ENCODE measurements around the gene SNCAIP.

The SNCAIP gene

GRCh38 chr5:122311961-122312590, at the start of gene SNCAIP:
TSS of gene SNCAIP (plus strand) at chr5:122312237. CDS start at chr5:122391135, 78,898 bp downstream.
- DNase-seq (ENCODE audit: low read depth in 3 of 3, low spot score in 1 of 3): no peak

GRCh38 chr5:122263352-122264030, 48.5 kb upstream of the SNCAIP start:
- DNase-seq (ENCODE audit: low read depth in 3 of 3, low spot score in 1 of 3): no peak

GRCh38 chr5:122264610-122265009, 47.4 kb upstream of the SNCAIP start:
- no peak for DNase-seq (ENCODE audit: low read depth in 3 of 3, low spot score in 1 of 3)

- no peak for DNase-seq (ENCODE audit: low read depth in 3 of 3, low spot score in 1 of 3)
Observed at GRCh38 chr5:122267185-122267584, 44.9 kb upstream of the SNCAIP start.

- no peak for DNase-seq (ENCODE audit: low read depth in 3 of 3, low spot score in 1 of 3)
Observed at GRCh38 chr5:122273696-122274095, 38.3 kb upstream of the SNCAIP start.

GRCh38 chr5:122283592-122283991, 28.4 kb upstream of the SNCAIP start:
- no peak for DNase-seq (ENCODE audit: low read depth in 3 of 3, low spot score in 1 of 3)

GRCh38 chr5:122286541-122286940, 25.5 kb upstream of the SNCAIP start:
- DNase-seq (ENCODE audit: low read depth in 3 of 3, low spot score in 1 of 3): no peak

GRCh38 chr5:122287101-122287500, 24.9 kb upstream of the SNCAIP start:
- DNase-seq (ENCODE audit: low read depth in 3 of 3, low spot score in 1 of 3): no peak

- no peak for DNase-seq (ENCODE audit: low read depth in 3 of 3, low spot score in 1 of 3)
Observed at GRCh38 chr5:122291000-122291901, 20.8 kb upstream of the SNCAIP start.

- no peak for DNase-seq (ENCODE audit: low read depth in 3 of 3, low spot score in 1 of 3)
Observed at GRCh38 chr5:122292332-122292731, 19.7 kb upstream of the SNCAIP start.

GRCh38 chr5:122295138-122295537, 16.9 kb upstream of the SNCAIP start:
- DNase-seq (ENCODE audit: low read depth in 3 of 3, low spot score in 1 of 3): no peak

GRCh38 chr5:122296871-122297270, 15.2 kb upstream of the SNCAIP start:
- DNase-seq (ENCODE audit: low read depth in 3 of 3, low spot score in 1 of 3): no peak

- no peak for DNase-seq (ENCODE audit: low read depth in 3 of 3, low spot score in 1 of 3)
Observed at GRCh38 chr5:122297587-122298298, 14.3 kb upstream of the SNCAIP start.

GRCh38 chr5:122300374-122300773, 11.7 kb upstream of the SNCAIP start:
- DNase-seq (ENCODE audit: low read depth in 3 of 3, low spot score in 1 of 3): no peak

- no peak for DNase-seq (ENCODE audit: low read depth in 3 of 3, low spot score in 1 of 3)
Observed at GRCh38 chr5:122301016-122301415, 11.0 kb upstream of the SNCAIP start.

GRCh38 chr5:122304471-122305215, 7.4 kb upstream of the SNCAIP start:
- no peak for DNase-seq (ENCODE audit: low read depth in 3 of 3, low spot score in 1 of 3)

- DNase-seq (ENCODE audit: low read depth in 3 of 3, low spot score in 1 of 3): no peak
Observed at GRCh38 chr5:122306461-122306860, 5.6 kb upstream of the SNCAIP start.

GRCh38 chr5:122310889-122311288, 1.1 kb upstream of the SNCAIP start:
- no peak for DNase-seq (ENCODE audit: low read depth in 3 of 3, low spot score in 1 of 3)

GRCh38 chr5:122311497-122311960, 508 bp upstream of the SNCAIP start:
- no peak for DNase-seq (ENCODE audit: low read depth in 3 of 3, low spot score in 1 of 3)

- no peak for DNase-seq (ENCODE audit: low read depth in 3 of 3, low spot score in 1 of 3)
Observed at GRCh38 chr5:122312591-122313406, 762 bp downstream of the SNCAIP start.
